AG04450 (cell line): ENCODE measurements around the gene SLC48A1. TPM values are rescaled to one million over a fixed set of nuclear protein-coding genes. Genes with fewer than 3 reads are reported as not detected.

Source experiments
- CTCF ChIA-PET: fragments of 300-600, 350-600 bp; formaldehyde crosslinking; extraction: SDS; loops from one replicate; lab custom pipeline; 2022; ENCODE audit warnings: antibody characterized with exemption, inconsistent platforms; lab: Charles Lee
- POLR2A ChIA-PET: fragments of 350-600 bp; formaldehyde crosslinking; extraction: SDS; loops from one replicate; lab custom pipeline; 2021; ENCODE audit warnings: antibody characterized with exemption, inconsistent platforms; lab: Yijun Ruan, JAX
- DNase-seq: peaks from one replicate; pipeline ENCODE4 v3.0.0-alpha.2; 2011; ENCODE audit warnings: low read depth, low spot score
- H3K27ac ChIP-seq: one replicate; pipeline ENCODE4 v1.5.1; 2012; ENCODE audit warnings: low read depth, low read length, control low read depth
- H3K27me3 ChIP-seq: one replicate; pipeline ENCODE4 v1.6.0; 2012; ENCODE audit warnings: low read length; ENCODE audit not compliant: control insufficient read depth, insufficient read depth
- H3K4me3 ChIP-seq: 2 replicates; pipeline ENCODE4 v1.5.1; 2011; ENCODE audit warnings: mild to moderate bottlenecking, low read depth, low read length, control low read depth
- H3K9me3 ChIP-seq: 2 replicates; pipeline ENCODE4 v1.5.1; 2012; ENCODE audit warnings: low read length; ENCODE audit not compliant: control insufficient read depth, insufficient read depth
- polyA plus RNA-seq: library from polyadenylated mRNA; depleted of rRNA; stranded (reverse); fragments of >200 nt; gene quantifications from 2 replicates; pipeline ENCODE4 v1.2.3, GENCODE V29; 2011
- TF ChIP-seq, protein P1 (sequence below): IDR thresholded peaks from 2 replicates; pipeline ENCODE4 v1.5.1; 2011; ENCODE audit warnings: low read depth, low read length, control low read depth, inconsistent platforms

The SLC48A1 gene
- polyA plus RNA-seq, 1 experiment: 7.8 TPM

GRCh38 chr12:47816403-47817271 lies 43.6 kb downstream of the SLC48A1 start:
- ChIA-PET CTCF (interaction anchor here (0.8 to 2.7 kb wide), 6 partner anchors 8 to 74 kb away, joined by 3 to 22 read pairs (median 9); no protein-coding TSS in a partner anchor), POLR2A (interaction anchor here (1.4 kb wide), 1 partner anchor 8 kb away, joined by 6 read pairs; no protein-coding TSS in a partner anchor)
- peak overlapping the region; percentile 91 for H3K4me3 ChIP-seq
- TF ChIP-seq, protein P1, sequence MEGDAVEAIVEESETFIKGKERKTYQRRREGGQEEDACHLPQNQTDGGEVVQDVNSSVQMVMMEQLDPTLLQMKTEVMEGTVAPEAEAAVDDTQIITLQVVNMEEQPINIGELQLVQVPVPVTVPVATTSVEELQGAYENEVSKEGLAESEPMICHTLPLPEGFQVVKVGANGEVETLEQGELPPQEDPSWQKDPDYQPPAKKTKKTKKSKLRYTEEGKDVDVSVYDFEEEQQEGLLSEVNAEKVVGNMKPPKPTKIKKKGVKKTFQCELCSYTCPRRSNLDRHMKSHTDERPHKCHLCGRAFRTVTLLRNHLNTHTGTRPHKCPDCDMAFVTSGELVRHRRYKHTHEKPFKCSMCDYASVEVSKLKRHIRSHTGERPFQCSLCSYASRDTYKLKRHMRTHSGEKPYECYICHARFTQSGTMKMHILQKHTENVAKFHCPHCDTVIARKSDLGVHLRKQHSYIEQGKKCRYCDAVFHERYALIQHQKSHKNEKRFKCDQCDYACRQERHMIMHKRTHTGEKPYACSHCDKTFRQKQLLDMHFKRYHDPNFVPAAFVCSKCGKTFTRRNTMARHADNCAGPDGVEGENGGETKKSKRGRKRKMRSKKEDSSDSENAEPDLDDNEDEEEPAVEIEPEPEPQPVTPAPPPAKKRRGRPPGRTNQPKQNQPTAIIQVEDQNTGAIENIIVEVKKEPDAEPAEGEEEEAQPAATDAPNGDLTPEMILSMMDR: no peak
- H3K27me3 ChIP-seq: no peaks in the 10 kb centered on the region
- no peak for DNase-seq
- H3K9me3 ChIP-seq: no peaks in the 10 kb centered on the region; the same call in 1 of the 2 replicates
- peak overlapping the region; percentile 57 for H3K27ac ChIP-seq

GRCh38 chr12:47817272-47818006 lies 44.4 kb downstream of the SLC48A1 start:
- TF ChIP-seq, protein P1: peak; percentile 35
- ChIA-PET CTCF (interaction anchor here (0.5 to 2.7 kb wide), 6 partner anchors 9 to 1946 kb away, joined by 3 to 22 read pairs (median 9); no protein-coding TSS in a partner anchor), POLR2A (interaction anchor here (1.3 to 1.4 kb wide), 2 partner anchors 9 to 11 kb away, joined by 3 to 6 read pairs; no protein-coding TSS in a partner anchor)
- no peaks in the 10 kb centered on the region for H3K27me3 ChIP-seq
- no peak for DNase-seq
- no peaks in the 10 kb centered on the region; the same call in 1 of the 2 replicates for H3K9me3 ChIP-seq
- peak overlapping the region; percentile 91 for H3K4me3 ChIP-seq
- peak overlapping the region; percentile 57 for H3K27ac ChIP-seq

GRCh38 chr12:47818007-47818376 lies 45.0 kb downstream of the SLC48A1 start:
- Histone ChIP-seq H3K4me3 (peak overlapping the region; percentile 91), H3K9me3 (no peaks in the 10 kb centered on the region; the same call in 1 of the 2 replicates), H3K27me3 (no peaks in the 10 kb centered on the region), H3K27ac (no peak overlapping the region)
- CTCF ChIA-PET: interaction anchor here (1.2 to 2.7 kb wide), 5 partner anchors 10 to 76 kb away, joined by 3 to 22 read pairs (median 9); no protein-coding TSS in a partner anchor
- no peak for DNase-seq
- TF ChIP-seq, protein P1: no peak
- POLR2A ChIA-PET: interaction anchor here (0.6 to 1.4 kb wide), 3 partner anchors 10 to 36 kb away, joined by 3 to 6 read pairs (median 3); no protein-coding TSS in a partner anchor

DNA sequence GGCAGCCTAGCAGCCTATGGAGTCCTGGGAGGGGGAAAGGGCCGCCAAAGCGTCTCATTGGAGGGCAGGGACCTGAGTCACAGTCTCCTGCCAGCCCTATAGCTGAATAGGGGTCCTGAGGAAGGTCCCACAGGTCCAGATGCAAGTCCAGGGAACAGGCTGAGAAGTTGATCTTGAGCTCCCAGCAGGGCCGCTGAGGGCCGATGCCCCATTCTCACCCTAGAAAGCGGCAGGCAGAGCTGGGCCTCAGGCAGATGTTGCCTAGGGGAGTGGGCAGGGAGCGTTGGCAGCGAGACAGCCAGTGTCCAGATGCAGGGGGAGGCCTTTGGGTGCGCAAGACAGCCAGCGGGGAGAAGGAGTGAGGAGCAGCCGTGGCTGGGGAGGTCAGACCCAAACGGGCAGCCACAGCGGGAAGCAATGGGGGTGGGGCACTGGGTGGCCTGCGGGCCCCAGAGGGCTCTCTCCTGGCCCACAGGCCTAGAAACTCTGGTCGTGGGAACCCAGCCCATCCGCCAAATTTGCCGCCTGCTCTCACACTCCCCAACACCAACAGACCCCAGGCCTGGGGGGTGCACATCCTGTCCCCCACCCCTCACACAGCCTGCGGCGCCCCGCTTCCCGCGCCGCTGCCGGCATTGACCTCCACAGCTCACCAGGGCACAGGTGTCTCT lies 45.6 kb downstream of the SLC48A1 start:
- Histone ChIP-seq H3K9me3 (no peaks in the 10 kb centered on the region; the same call in 1 of the 2 replicates), H3K27ac (peak overlapping the region; percentile 61), H3K27me3 (no peaks in the 10 kb centered on the region), H3K4me3 (peak overlapping the region; percentile 91)
- ChIA-PET CTCF (interaction anchor here (2.3 to 2.7 kb wide), 4 partner anchors 10 to 76 kb away, joined by 9 to 22 read pairs (median 9); no protein-coding TSS in a partner anchor), POLR2A (interaction anchor here (0.6 to 1.3 kb wide), 3 partner anchors 10 to 38 kb away, joined by 3 to 8 read pairs (median 3); no protein-coding TSS in a partner anchor)
- TF ChIP-seq, protein P1: no peak
- DNase-seq: no peak
